MCF 10A (cell line): ENCODE results near the gene ECE1. TPM values are rescaled to one million over a fixed set of nuclear protein-coding genes. Genes with fewer than 3 reads are reported as not detected.

Source experiments
- BruUV-seq: library from RNA; stranded (reverse); fragments of 400-500 nt; replicated peaks from 2 replicates; lab custom pipeline; 2021; lab: Mats Ljungman, UMichigan
- CTCF ChIA-PET: fragments of 300-600 bp; sonication (Branson Sonifier 250); formaldehyde crosslinking; extraction: SDS; loops from one replicate; lab custom pipeline; 2021; ENCODE audit warnings: antibody characterized with exemption, inconsistent platforms; lab: Yijun Ruan, JAX
- POLR2A ChIA-PET: fragments of 300-600, 350-650 bp; sonication (Branson Sonifier 250); formaldehyde crosslinking; extraction: SDS; loops from one replicate; lab custom pipeline; 2020; ENCODE audit warnings: antibody characterized with exemption, inconsistent platforms; lab: Yijun Ruan, JAX
- DNase-seq: peaks from one replicate; pipeline ENCODE4 v3.0.0-alpha.2; 2018; ENCODE audit not compliant: unreplicated experiment
- H3K27ac Mint-ChIP-seq: one replicate; pipeline ENCODE4 v1.8.0; 2022; ENCODE audit warnings: mild to moderate bottlenecking, low read depth, mixed read lengths; ENCODE audit not compliant: unreplicated experiment
- H3K27me3 Mint-ChIP-seq: one replicate; pipeline ENCODE4 v1.8.0; 2022; ENCODE audit warnings: mixed read lengths; ENCODE audit not compliant: insufficient read depth, unreplicated experiment
- H3K36me3 Mint-ChIP-seq: one replicate; pipeline ENCODE4 v1.8.0; 2022; ENCODE audit warnings: mild to moderate bottlenecking, moderate library complexity, mixed read lengths; ENCODE audit not compliant: insufficient read depth, unreplicated experiment
- H3K4me1 Mint-ChIP-seq: one replicate; pipeline ENCODE4 v1.8.0; 2022; ENCODE audit warnings: mixed read lengths; ENCODE audit not compliant: insufficient read depth, unreplicated experiment
- H3K4me3 Mint-ChIP-seq: one replicate; pipeline ENCODE4 v1.8.0; 2022; ENCODE audit warnings: mild to moderate bottlenecking, moderate library complexity, mixed read lengths; ENCODE audit not compliant: unreplicated experiment
- H3K9me3 Mint-ChIP-seq: one replicate; pipeline ENCODE4 v1.8.0; 2022; ENCODE audit warnings: mixed read lengths; ENCODE audit not compliant: unreplicated experiment
- CTCF ChIP-seq: fragments of 200-600 bp; IDR thresholded peaks from one replicate; pipeline ENCODE4 v1.8.0; 2022; ENCODE audit warnings: antibody characterized with exemption, mild to moderate bottlenecking; ENCODE audit not compliant: unreplicated experiment
- intact Hi-C: fragments of 100-400 bp; cut with micrococcal nuclease; formaldehyde crosslinking; loops from 2 replicates; pipeline ENCODE4 v1.14.1; 2022
- total RNA-seq: library from RNA; stranded (reverse); gene quantifications from 2 replicates; pipeline ENCODE4 v1.2.3, GENCODE V29; 2022

The ECE1 gene
- total RNA-seq, 1 experiment from 2014 or later = 40.0 TPM

GRCh38 chr1:21319447-21320407, 29.5 kb upstream of the ECE1 start:
- CTCF ChIA-PET = interaction anchor here (0.6 to 1.4 kb wide), 5 partner anchors 17 to 64 kb away, joined by 3 to 6 read pairs (median 3); no protein-coding TSS in a partner anchor
- H3K4me1 Mint-ChIP-seq = peaks cover 34% of the 10 kb centered on the region
- TF ChIP-seq CTCF = no peak
- POLR2A ChIA-PET = no interaction called here
- no peaks in the 10 kb centered on the region for H3K27me3 Mint-ChIP-seq
- H3K9me3 Mint-ChIP-seq = no peaks in the 10 kb centered on the region
- no peak for DNase-seq
- H3K27ac Mint-ChIP-seq = peak overlapping the region; percentile 79
- H3K4me3 Mint-ChIP-seq = no peak overlapping the region
- H3K36me3 Mint-ChIP-seq = no peaks in the 10 kb centered on the region
- BruUV-seq = no TSS peak
- intact Hi-C loops = no loop called here

DNA sequence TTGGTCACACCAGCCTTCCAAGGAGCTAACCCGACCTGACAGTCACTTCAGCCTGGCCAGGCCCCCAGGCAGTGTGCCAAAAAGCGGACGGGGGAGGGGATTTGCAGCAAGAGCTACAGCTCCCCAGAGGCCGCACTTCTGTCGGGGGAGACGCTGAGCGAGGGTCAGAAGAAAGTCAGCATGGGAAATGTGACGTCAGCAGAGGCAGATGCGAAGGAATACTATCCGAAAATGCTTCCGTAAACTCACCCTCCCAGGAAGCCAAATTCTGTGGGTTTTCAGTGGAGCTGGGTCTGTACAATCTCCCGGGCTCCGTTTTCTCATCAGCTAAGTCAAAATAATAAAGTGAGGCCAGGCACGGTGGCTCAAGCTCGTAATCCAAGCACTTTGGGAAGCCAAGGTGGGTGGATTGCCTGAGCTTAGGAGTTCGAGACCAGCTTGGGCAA, 28.5 kb upstream of the ECE1 start:
- Mint-ChIP-seq H3K9me3 (no peaks in the 10 kb centered on the region), H3K36me3 (no peaks in the 10 kb centered on the region), H3K4me3 (no peak overlapping the region), H3K4me1 (peaks cover 29% of the 10 kb centered on the region), H3K27me3 (no peaks in the 10 kb centered on the region), H3K27ac (no peak overlapping the region)
- no TSS peak for BruUV-seq
- ChIA-PET POLR2A (no interaction called here), CTCF (interaction anchor here (0.8 to 1.2 kb wide), 2 partner anchors 39 to 61 kb away, joined by 3 read pairs; no protein-coding TSS in a partner anchor)
- no peak for DNase-seq
- intact Hi-C loops = no loop called here
- TF ChIP-seq CTCF = no peak

- Mint-ChIP-seq H3K27ac (no peak overlapping the region), H3K27me3 (no peaks in the 10 kb centered on the region), H3K36me3 (no peaks in the 10 kb centered on the region), H3K4me1 (peaks cover 24% of the 10 kb centered on the region), H3K4me3 (no peak overlapping the region), H3K9me3 (no peaks in the 10 kb centered on the region)
- intact Hi-C loops = no loop called here
- ChIA-PET CTCF (interaction anchor here (0.6 kb wide), 1 partner anchor 828 kb away, joined by 3 read pairs; no protein-coding TSS in a partner anchor), POLR2A (no interaction called here)
- BruUV-seq = no TSS peak
- no peak for TF ChIP-seq CTCF
- DNase-seq = no peak
Observed at GRCh38 chr1:21318057-21318713, 27.9 kb upstream of the ECE1 start.

DNA sequence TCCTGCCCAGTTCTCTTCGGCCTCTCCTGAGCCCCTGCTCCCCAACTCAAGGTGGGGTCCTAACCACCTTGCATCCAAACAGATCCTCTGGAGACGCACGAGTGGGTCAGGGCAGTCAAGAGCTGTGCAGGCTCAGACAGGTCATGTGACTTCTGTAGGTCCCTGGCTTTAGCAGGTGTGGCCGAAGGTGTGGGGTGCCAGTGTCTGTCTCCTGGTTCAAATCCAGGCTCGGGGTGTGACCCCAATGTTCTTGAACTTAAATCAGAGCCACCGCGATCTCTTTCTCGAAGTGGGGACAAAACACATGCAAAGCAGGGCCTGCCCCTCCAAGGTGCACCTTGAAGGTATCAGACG, 27.4 kb upstream of the ECE1 start:
- Mint-ChIP-seq H3K36me3 (no peaks in the 10 kb centered on the region), H3K27ac (no peak overlapping the region), H3K27me3 (no peaks in the 10 kb centered on the region), H3K9me3 (no peaks in the 10 kb centered on the region), H3K4me1 (peaks cover 19% of the 10 kb centered on the region), H3K4me3 (no peak overlapping the region)
- DNase-seq = no peak
- no TSS peak for BruUV-seq
- TF ChIP-seq CTCF = no peak
- intact Hi-C loops = no loop called here
- ChIA-PET CTCF (interaction anchor here (0.6 kb wide), 1 partner anchor 828 kb away, joined by 3 read pairs; no protein-coding TSS in a partner anchor), POLR2A (no interaction called here)
